WERI-Rb-1 (cell line): ENCODE data around the gene CERCAM.
A peak's percentile ranks its signal among the peaks of the same experiment; 100 is the strongest.

ENCODE experiments used
- DNase-seq: peaks from one replicate; pipeline ENCODE4 v3.0.0-alpha.2; 2020
- H3K27ac ChIP-seq: fragments of 250-450 bp; sonication (Bioruptor Pico); 2 replicates; pipeline ENCODE4 v1.5.1; 2020; ENCODE audit warnings: mild to moderate bottlenecking, moderate library complexity
- H3K27me3 ChIP-seq: fragments of 250-450 bp; sonication (Bioruptor Pico); 2 replicates; pipeline ENCODE4 v1.5.1; 2021; ENCODE audit warnings: mild to moderate bottlenecking, low read depth, moderate library complexity; ENCODE audit not compliant: insufficient read depth, severe bottlenecking
- H3K36me3 ChIP-seq: fragments of 250-450 bp; sonication (Bioruptor Pico); 2 replicates; pipeline ENCODE4 v1.5.1; 2020; ENCODE audit warnings: mild to moderate bottlenecking, moderate library complexity
- H3K4me3 ChIP-seq: 2 replicates; pipeline ENCODE4 v1.5.1; 2011; ENCODE audit warnings: low read depth, mild to moderate bottlenecking, control low read depth, low read length
- H3K9me3 ChIP-seq: fragments of 250-450 bp; sonication (Bioruptor Pico); 2 replicates; pipeline ENCODE4 v1.5.1; 2021; ENCODE audit warnings: mild to moderate bottlenecking, moderate library complexity; ENCODE audit not compliant: severe bottlenecking
- CTCF ChIP-seq: IDR thresholded peaks from 2 replicates; pipeline ENCODE4 v1.5.1; 2011; ENCODE audit warnings: low read depth, mild to moderate bottlenecking, control low read depth, inconsistent platforms, low read length

Gene CERCAM

GRCh38 chr9:128391956-128392301 is 28.7 kb upstream of the CERCAM start:
- Histone ChIP-seq H3K27me3 (no peaks in the 10 kb centered on the region), H3K27ac (peak overlapping the region; percentile 99), H3K36me3 (peaks cover 37% of the 10 kb centered on the region), H3K9me3 (peaks cover 7% of the 10 kb centered on the region), H3K4me3 (no peak overlapping the region)
- DNase-seq: no peak
- no peak for TF ChIP-seq CTCF

GRCh38 chr9:128392302-128393144 is 28.1 kb upstream of the CERCAM start:
- TF ChIP-seq CTCF: no peak
- Histone ChIP-seq H3K4me3 (no peak overlapping the region), H3K9me3 (peaks cover 7% of the 10 kb centered on the region), H3K36me3 (peaks cover 34% of the 10 kb centered on the region), H3K27me3 (no peaks in the 10 kb centered on the region), H3K27ac (peak overlapping the region; percentile 99)
- DNase-seq: no peak

GRCh38 chr9:128393145-128393775 is 27.4 kb upstream of the CERCAM start:
- no peak for DNase-seq
- H3K27me3 ChIP-seq: no peaks in the 10 kb centered on the region
- H3K9me3 ChIP-seq: peaks cover 7% of the 10 kb centered on the region
- H3K27ac ChIP-seq: peak overlapping the region; percentile 43
- no peak overlapping the region for H3K4me3 ChIP-seq
- no peak for TF ChIP-seq CTCF
- peaks cover 26% of the 10 kb centered on the region for H3K36me3 ChIP-seq

- DNase-seq: no peak
- Histone ChIP-seq H3K27me3 (no peaks in the 10 kb centered on the region), H3K27ac (peak overlapping the region; percentile 43), H3K9me3 (peaks cover 7% of the 10 kb centered on the region), H3K36me3 (peaks cover 21% of the 10 kb centered on the region), H3K4me3 (no peak overlapping the region)
- TF ChIP-seq CTCF: no peak
Measured at GRCh38 chr9:128393970-128394369, 26.7 kb upstream of the CERCAM start.

- H3K4me3 ChIP-seq: no peak overlapping the region
- DNase-seq: no peak
- H3K27ac ChIP-seq: peak overlapping the region; percentile 12; the same call in 1 of the 2 replicates
- H3K36me3 ChIP-seq: peaks cover 15% of the 10 kb centered on the region
- no peak for TF ChIP-seq CTCF
- H3K27me3 ChIP-seq: no peaks in the 10 kb centered on the region
- H3K9me3 ChIP-seq: peaks cover 7% of the 10 kb centered on the region
Measured at GRCh38 chr9:128394379-128395168, 26.1 kb upstream of the CERCAM start.
